ENCODE results near the gene BTD. TPM values are rescaled to one million over a fixed set of nuclear protein-coding genes. Genes with fewer than 3 reads are reported as not detected.

The BTD gene
- polyA plus RNA-seq, 3 donors = 21.9 to 24.1 (median 22.3) TPM

- peak in 3 of 11 donors; percentile 55 to 70 (median 66) for DNase-seq (ENCODE audit: extremely low read depth in 1 of 11, low read depth in 9 of 11, low spot score in 4 of 11)
These were observed 28.5 kb downstream of the BTD start for GRCh38 chr3:15629860-15630597.

GRCh38 chr3:15630646-15631350, 29.3 kb downstream of the BTD start:
- peak in 4 of 11 donors; percentile 38 to 68 (median 58) for DNase-seq (ENCODE audit: extremely low read depth in 1 of 11, low read depth in 9 of 11, low spot score in 4 of 11)

GRCh38 chr3:15631426-15632211, 30.1 kb downstream of the BTD start:
- no peak for DNase-seq (ENCODE audit: extremely low read depth in 1 of 11, low read depth in 9 of 11, low spot score in 4 of 11)

- DNase-seq (ENCODE audit: extremely low read depth in 1 of 11, low read depth in 9 of 11, low spot score in 4 of 11) = no peak
These were observed 30.7 kb downstream of the BTD start for GRCh38 chr3:15632212-15632580.

- no peak for DNase-seq (ENCODE audit: extremely low read depth in 1 of 11, low read depth in 9 of 11, low spot score in 4 of 11)
These were observed 31.6 kb downstream of the BTD start for GRCh38 chr3:15633159-15633558.

GRCh38 chr3:15633766-15634598, 32.4 kb downstream of the BTD start:
- DNase-seq (ENCODE audit: extremely low read depth in 1 of 11, low read depth in 9 of 11, low spot score in 4 of 11) = no peak

GRCh38 chr3:15634671-15635070, 33.1 kb downstream of the BTD start:
- no peak for DNase-seq (ENCODE audit: extremely low read depth in 1 of 11, low read depth in 9 of 11, low spot score in 4 of 11)

- DNase-seq (ENCODE audit: extremely low read depth in 1 of 11, low read depth in 9 of 11, low spot score in 4 of 11) = peak in 10 of 11 donors; percentile 39 to 74 (median 54)
These were observed 33.6 kb downstream of the BTD start for GRCh38 chr3:15635121-15635661.

GRCh38 chr3:15636028-15636709, 34.6 kb downstream of the BTD start:
- peak in 3 of 11 donors; percentile 15 to 24 (median 20) for DNase-seq (ENCODE audit: extremely low read depth in 1 of 11, low read depth in 9 of 11, low spot score in 4 of 11)

- DNase-seq (ENCODE audit: extremely low read depth in 1 of 11, low read depth in 9 of 11, low spot score in 4 of 11) = no peak
These were observed 35.8 kb downstream of the BTD start for GRCh38 chr3:15637131-15637951.

GRCh38 chr3:15638193-15638890, 36.8 kb downstream of the BTD start:
- no peak for DNase-seq (ENCODE audit: extremely low read depth in 1 of 11, low read depth in 9 of 11, low spot score in 4 of 11)

GRCh38 chr3:15638891-15639262, 37.3 kb downstream of the BTD start:
- no peak for DNase-seq (ENCODE audit: extremely low read depth in 1 of 11, low read depth in 9 of 11, low spot score in 4 of 11)

GRCh38 chr3:15645246-15645645, 43.7 kb downstream of the BTD start:
- no peak for DNase-seq (ENCODE audit: extremely low read depth in 1 of 11, low read depth in 9 of 11, low spot score in 4 of 11)

- DNase-seq (ENCODE audit: extremely low read depth in 1 of 11, low read depth in 9 of 11, low spot score in 4 of 11) = no peak
These were observed 44.4 kb downstream of the BTD start for GRCh38 chr3:15645740-15646501.

- DNase-seq (ENCODE audit: extremely low read depth in 1 of 11, low read depth in 9 of 11, low spot score in 4 of 11) = no peak
These were observed 45.4 kb downstream of the BTD start for GRCh38 chr3:15646851-15647511.
